ENCODE data around the gene ITGBL1.
A peak's percentile ranks its signal among the peaks of the same experiment; 100 is the strongest.

Gene ITGBL1

GRCh38 chr13:101415358-101416174 lies 36.9 kb upstream of the ITGBL1 start (continued):
- TF ChIP-seq, protein P1, sequence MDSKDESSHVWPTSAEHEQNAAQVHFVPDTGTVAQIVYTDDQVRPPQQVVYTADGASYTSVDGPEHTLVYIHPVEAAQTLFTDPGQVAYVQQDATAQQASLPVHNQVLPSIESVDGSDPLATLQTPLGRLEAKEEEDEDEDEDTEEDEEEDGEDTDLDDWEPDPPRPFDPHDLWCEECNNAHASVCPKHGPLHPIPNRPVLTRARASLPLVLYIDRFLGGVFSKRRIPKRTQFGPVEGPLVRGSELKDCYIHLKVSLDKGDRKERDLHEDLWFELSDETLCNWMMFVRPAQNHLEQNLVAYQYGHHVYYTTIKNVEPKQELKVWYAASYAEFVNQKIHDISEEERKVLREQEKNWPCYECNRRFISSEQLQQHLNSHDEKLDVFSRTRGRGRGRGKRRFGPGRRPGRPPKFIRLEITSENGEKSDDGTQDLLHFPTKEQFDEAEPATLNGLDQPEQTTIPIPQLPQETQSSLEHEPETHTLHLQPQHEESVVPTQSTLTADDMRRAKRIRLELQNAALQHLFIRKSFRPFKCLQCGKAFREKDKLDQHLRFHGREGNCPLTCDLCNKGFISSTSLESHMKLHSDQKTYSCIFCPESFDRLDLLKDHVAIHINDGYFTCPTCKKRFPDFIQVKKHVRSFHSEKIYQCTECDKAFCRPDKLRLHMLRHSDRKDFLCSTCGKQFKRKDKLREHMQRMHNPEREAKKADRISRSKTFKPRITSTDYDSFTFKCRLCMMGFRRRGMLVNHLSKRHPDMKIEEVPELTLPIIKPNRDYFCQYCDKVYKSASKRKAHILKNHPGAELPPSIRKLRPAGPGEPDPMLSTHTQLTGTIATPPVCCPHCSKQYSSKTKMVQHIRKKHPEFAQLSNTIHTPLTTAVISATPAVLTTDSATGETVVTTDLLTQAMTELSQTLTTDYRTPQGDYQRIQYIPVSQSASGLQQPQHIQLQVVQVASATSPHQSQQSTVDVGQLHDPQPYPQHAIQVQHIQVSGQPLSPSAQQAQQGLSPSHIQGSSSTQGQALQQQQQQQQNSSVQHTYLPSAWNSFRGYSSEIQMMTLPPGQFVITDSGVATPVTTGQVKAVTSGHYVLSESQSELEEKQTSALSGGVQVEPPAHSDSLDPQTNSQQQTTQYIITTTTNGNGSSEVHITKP (tag by site-specific recombination; IDR thresholded peaks at IDR 0.05), result peak; percentile 82
- TF ChIP-seq ZNF660 (tag by site-specific recombination; IDR thresholded peaks at IDR 0.05) (no peak), ZNF585B (tag by site-specific recombination; IDR thresholded peaks at IDR 0.05) (peak; percentile 93), ZNF16 (tag by site-specific recombination; IDR thresholded peaks at IDR 0.05; ENCODE audit: low read depth) (no peak), ZNF529 (tag by site-specific recombination; IDR thresholded peaks at IDR 0.05; ENCODE audit: insufficient replicate concordance) (no peak), ZNF560 (tag by site-specific recombination; IDR thresholded peaks at IDR 0.05; ENCODE audit: borderline replicate concordance) (no peak), KLF9 (tag by site-specific recombination; IDR thresholded peaks at IDR 0.05; ENCODE audit: low read depth) (no peak), ZNF23 (tag by site-specific recombination; IDR thresholded peaks at IDR 0.05; ENCODE audit: borderline replicate concordance) (no peak), ZBTB21 (tag by site-specific recombination; IDR thresholded peaks at IDR 0.05) (no peak), ZNF184 (tag by site-specific recombination; IDR thresholded peaks at IDR 0.05) (no peak), ZNF114 (tag by site-specific recombination; IDR thresholded peaks at IDR 0.05) (no peak), ZNF548 (tag by site-specific recombination; IDR thresholded peaks at IDR 0.05) (no peak), ZFHX2 (tag by site-specific recombination; conservative IDR thresholded peaks at IDR 0.05) (peak; percentile 52), ZNF18 (tag by site-specific recombination; IDR thresholded peaks at IDR 0.05) (no peak)
- TF ChIP-seq, protein P2, sequence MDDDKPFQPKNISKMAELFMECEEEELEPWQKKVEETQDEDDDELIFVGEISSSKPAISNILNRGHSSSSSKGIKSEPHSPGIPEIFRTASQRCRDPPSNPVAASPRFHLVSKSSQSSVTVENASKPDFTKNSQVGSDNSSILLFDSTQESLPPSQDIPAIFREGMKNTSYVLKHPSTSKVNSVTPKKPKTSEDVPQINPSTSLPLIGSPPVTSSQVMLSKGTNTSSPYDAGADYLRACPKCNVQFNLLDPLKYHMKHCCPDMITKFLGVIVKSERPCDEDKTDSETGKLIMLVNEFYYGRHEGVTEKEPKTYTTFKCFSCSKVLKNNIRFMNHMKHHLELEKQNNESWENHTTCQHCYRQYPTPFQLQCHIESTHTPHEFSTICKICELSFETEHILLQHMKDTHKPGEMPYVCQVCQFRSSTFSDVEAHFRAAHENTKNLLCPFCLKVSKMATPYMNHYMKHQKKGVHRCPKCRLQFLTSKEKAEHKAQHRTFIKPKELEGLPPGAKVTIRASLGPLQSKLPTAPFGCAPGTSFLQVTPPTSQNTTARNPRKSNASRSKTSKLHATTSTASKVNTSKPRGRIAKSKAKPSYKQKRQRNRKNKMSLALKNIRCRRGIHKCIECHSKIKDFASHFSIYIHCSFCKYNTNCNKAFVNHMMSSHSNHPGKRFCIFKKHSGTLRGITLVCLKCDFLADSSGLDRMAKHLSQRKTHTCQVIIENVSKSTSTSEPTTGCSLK (tag by site-specific recombination; IDR thresholded peaks at IDR 0.05), result no peak

DNA sequence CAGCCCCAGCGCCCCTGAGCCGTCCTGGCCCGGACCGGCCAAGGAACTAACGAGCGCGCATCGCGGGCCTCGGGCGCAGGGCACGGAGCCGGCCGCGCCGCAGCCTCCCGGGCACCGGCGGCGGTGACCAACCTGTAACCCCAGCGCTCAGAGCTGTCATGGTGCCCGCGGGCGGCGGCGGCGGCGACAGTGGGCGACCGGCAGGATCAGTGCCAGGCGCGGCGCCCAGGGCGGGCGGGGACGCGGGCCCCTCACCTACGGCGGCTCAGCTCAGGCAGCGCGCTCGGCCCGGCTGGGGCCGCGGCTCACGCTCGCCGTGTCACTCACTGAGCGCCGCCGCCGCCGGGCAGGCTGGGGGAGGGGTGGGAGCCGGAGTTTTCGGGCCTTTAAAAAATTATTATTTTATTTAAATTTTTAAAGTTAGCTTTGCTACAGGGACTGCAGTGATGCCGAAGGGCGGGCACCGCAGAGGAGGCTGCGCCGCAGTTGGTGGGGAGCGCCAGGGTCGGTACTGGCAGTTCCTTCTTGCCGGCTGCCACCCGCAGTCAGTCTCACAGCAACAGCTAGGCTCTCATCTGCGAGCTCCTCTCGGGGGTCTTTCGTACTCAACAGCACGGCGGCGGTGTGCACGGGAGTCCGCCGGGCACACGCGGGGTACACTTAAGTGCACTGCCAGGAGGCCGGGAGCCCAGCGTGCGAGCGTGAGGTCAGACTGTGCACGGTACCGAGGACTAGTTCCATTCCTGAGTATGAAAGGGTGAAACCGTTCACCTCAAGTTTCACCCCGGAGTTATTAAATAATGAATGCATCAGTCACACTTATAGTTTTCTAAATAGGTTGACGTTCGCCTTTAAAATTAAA lies 36.1 kb upstream of the ITGBL1 start, which contains the start of gene NALCN:
NALCN (minus strand) TSS at position 328 of the 862 bp plus-strand sequence. CDS start 17,382 bp downstream, outside the sequence.
- POLR2A ChIA-PET, result no interaction called here
- TF ChIP-seq ZNF132 (tag by site-specific recombination; IDR thresholded peaks at IDR 0.05; ENCODE audit: borderline replicate concordance) (no peak), TCF7L2 (IDR thresholded peaks at IDR 0.05; ENCODE audit: borderline replicate concordance, low read depth, low read length) (no peak), ZBTB20 (tag by site-specific recombination; IDR thresholded peaks at IDR 0.05) (peak; percentile 57; the same call in 1 of the 2 replicates), ZNF654 (tag by site-specific recombination; IDR thresholded peaks at IDR 0.05; ENCODE audit: low read depth) (no peak), ZSCAN5A (tag by site-specific recombination; IDR thresholded peaks at IDR 0.05) (no peak), ZNF513 (tag by site-specific recombination; IDR thresholded peaks at IDR 0.05) (no peak)

More for the DNA sequence above, 36.1 kb upstream of the ITGBL1 start, which contains the start of gene NALCN:
- peak within 1 kb of the TSS; percentile 85 for H3K27ac ChIP-seq (ENCODE audit: extremely low read depth, low read depth, low read length)
- CTCF ChIA-PET, result no interaction called here
- H3K4me3 ChIP-seq (ENCODE audit: low read depth, low read length), result peak within 1 kb of the TSS; percentile 62
- no peaks in the 10 kb centered on the region for H3K36me3 ChIP-seq (ENCODE audit: control insufficient read depth in 2 of 2, insufficient read depth in 1 of 2, low read length in 2 of 2)
- no peaks in the 10 kb centered on the region for H3K9me3 ChIP-seq (ENCODE audit: control insufficient read depth, insufficient read depth, low read depth, low read length)
- peaks cover 2% of the 10 kb centered on the region; the same call in 1 of the 2 replicates for H3K4me1 ChIP-seq (ENCODE audit: control insufficient read depth, insufficient read depth, low read length)

All from HEK293 (cell line).